ENCODE data around the gene C1orf116. TPM values are rescaled to one million over a fixed set of nuclear protein-coding genes. Genes with fewer than 3 reads are reported as not detected.

C1orf116 gene
- total RNA-seq, 1 experiment from 2014 or later: 124 TPM

DNA sequence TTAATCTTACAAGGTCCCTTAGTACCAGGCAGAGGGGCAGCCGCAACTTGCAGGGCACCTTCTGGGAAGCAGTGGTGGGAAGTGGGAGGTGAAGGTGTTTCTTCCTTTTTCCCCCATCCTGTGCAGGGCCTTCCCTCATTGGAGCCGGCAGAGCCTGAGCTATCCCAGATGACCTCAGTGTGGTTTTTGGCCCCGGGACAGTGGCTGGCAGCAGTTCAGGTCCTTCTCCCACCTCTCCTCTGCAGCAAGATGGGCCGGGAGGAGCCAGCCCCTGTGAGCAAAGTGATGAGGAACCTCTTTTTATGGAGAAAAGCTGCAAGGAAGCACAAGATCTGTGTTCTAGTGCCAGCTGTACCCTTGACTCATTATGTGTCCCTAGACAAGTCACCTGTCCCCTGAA, 27.3 kb upstream of the C1orf116 start:
- BruUV-seq (replicated peaks): no TSS peak
- CTCF ChIA-PET: no interaction called here
- no peaks in the 10 kb centered on the region for H3K27me3 Mint-ChIP-seq (ENCODE audit: unreplicated experiment)
- H3K4me1 Mint-ChIP-seq (ENCODE audit: low read depth, unreplicated experiment): peaks cover 19% of the 10 kb centered on the region
- no peaks in the 10 kb centered on the region for H3K9me3 Mint-ChIP-seq (ENCODE audit: low read depth, unreplicated experiment)
- no peak overlapping the region for H3K27ac Mint-ChIP-seq (ENCODE audit: unreplicated experiment)
- TF ChIP-seq, protein P1, sequence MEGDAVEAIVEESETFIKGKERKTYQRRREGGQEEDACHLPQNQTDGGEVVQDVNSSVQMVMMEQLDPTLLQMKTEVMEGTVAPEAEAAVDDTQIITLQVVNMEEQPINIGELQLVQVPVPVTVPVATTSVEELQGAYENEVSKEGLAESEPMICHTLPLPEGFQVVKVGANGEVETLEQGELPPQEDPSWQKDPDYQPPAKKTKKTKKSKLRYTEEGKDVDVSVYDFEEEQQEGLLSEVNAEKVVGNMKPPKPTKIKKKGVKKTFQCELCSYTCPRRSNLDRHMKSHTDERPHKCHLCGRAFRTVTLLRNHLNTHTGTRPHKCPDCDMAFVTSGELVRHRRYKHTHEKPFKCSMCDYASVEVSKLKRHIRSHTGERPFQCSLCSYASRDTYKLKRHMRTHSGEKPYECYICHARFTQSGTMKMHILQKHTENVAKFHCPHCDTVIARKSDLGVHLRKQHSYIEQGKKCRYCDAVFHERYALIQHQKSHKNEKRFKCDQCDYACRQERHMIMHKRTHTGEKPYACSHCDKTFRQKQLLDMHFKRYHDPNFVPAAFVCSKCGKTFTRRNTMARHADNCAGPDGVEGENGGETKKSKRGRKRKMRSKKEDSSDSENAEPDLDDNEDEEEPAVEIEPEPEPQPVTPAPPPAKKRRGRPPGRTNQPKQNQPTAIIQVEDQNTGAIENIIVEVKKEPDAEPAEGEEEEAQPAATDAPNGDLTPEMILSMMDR (IDR thresholded peaks at IDR 0.05; ENCODE audit: unreplicated experiment): no peak
- no peak overlapping the region for H3K4me3 Mint-ChIP-seq (ENCODE audit: low read depth, unreplicated experiment)
- no peak for DNase-seq
- intact Hi-C loops (cut with micrococcal nuclease; ENCODE audit: unreplicated experiment): loop anchor here (10.0 kb wide), 1 partner anchor 55 kb away; no protein-coding TSS in a partner anchor
- peaks cover 25% of the 10 kb centered on the region for H3K36me3 Mint-ChIP-seq (ENCODE audit: insufficient read depth, unreplicated experiment)

DNA sequence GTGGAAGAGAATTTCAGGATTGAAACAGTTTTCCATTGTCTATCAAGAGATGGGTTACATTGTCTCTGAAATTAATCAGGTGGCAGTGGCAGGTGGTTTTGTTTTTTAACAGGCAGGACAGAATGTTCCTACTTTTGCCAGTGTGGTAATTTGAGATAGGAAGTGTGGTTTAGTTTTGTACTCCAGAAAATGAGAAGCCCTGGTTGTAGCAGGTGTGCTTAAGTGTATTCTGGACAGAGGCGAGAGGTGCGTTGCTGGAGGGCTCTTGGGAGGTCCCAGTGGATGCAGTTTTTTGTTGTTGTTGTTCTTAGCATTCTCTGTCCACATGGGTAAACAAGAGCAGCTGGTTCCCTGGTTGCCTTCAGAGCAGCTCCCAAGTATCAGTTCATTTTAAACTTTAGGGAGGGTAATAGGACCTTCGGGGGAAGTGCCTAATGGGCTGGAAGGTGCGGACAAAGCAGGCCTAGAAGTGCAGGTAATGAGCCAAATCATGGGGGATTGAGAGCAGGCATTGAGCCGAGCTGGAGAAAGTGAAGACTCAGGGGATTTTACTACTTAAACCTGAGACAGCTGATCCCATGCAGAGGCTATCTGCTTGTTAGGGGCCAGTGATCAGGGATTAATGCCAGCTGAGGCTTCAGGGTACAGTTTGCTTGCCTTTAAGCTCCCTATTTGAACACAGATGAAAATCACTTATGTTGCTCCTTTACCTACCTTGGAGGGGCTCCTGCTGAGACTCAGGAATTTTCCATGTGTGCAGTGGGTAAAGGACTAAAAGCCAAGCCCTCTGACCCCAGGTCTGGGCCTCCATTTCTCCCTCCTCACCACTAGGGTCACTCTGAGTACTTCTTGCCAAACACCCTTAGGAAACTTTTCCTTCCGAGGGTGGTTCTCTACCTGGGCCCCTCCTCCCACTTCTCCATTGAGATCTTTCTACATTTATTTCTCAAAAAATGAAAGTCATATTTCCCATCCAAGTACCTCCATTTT, 26.6 kb upstream of the C1orf116 start:
- intact Hi-C loops (cut with micrococcal nuclease; ENCODE audit: unreplicated experiment): loop anchor here (10.0 kb wide), 1 partner anchor 54 kb away; no protein-coding TSS in a partner anchor
- H3K9me3 Mint-ChIP-seq (ENCODE audit: low read depth, unreplicated experiment): no peaks in the 10 kb centered on the region
- CTCF ChIA-PET: no interaction called here

DNA sequence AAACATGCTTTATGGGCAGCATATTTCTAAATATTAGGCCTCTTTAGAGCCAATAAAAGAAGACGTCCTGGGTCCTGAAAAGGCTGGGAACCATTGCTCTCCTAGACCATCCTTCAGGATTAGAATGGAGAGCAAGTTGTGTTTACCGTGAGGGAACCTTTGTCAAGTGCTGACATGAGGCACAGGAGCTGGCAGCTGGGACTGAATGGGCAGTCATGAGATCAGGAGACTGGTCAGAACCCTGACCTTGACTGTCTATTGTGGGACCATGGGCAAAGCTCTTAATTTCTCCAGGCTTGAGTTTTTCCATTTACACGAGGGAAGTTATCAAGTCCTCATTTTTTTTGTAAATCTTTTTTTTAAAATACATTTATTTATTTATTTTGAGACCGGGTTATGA, 25.7 kb upstream of the C1orf116 start:
- H3K9me3 Mint-ChIP-seq (ENCODE audit: low read depth, unreplicated experiment): no peaks in the 10 kb centered on the region
- no TSS peak for BruUV-seq (replicated peaks)
- no peak overlapping the region for H3K27ac Mint-ChIP-seq (ENCODE audit: unreplicated experiment)
- TF ChIP-seq, protein P1 (IDR thresholded peaks at IDR 0.05; ENCODE audit: unreplicated experiment): no peak
- intact Hi-C loops (cut with micrococcal nuclease; ENCODE audit: unreplicated experiment): loop anchor here (10.0 kb wide), 1 partner anchor 53 kb away; no protein-coding TSS in a partner anchor
- H3K4me3 Mint-ChIP-seq (ENCODE audit: low read depth, unreplicated experiment): no peak overlapping the region
- CTCF ChIA-PET: no interaction called here
- H3K4me1 Mint-ChIP-seq (ENCODE audit: low read depth, unreplicated experiment): peaks cover 30% of the 10 kb centered on the region
- DNase-seq: no peak
- H3K27me3 Mint-ChIP-seq (ENCODE audit: unreplicated experiment): no peaks in the 10 kb centered on the region
- peaks cover 35% of the 10 kb centered on the region for H3K36me3 Mint-ChIP-seq (ENCODE audit: insufficient read depth, unreplicated experiment)

More for the DNA sequence above, 26.6 kb upstream of the C1orf116 start:
- Mint-ChIP-seq H3K27me3 (ENCODE audit: unreplicated experiment) (no peaks in the 10 kb centered on the region), H3K4me1 (ENCODE audit: low read depth, unreplicated experiment) (peaks cover 26% of the 10 kb centered on the region), H3K36me3 (ENCODE audit: insufficient read depth, unreplicated experiment) (peaks cover 26% of the 10 kb centered on the region), H3K4me3 (ENCODE audit: low read depth, unreplicated experiment) (no peak overlapping the region), H3K27ac (ENCODE audit: unreplicated experiment) (no peak overlapping the region)
- no TSS peak for BruUV-seq (replicated peaks)
- no peak for DNase-seq
- TF ChIP-seq, protein P1 (IDR thresholded peaks at IDR 0.05; ENCODE audit: unreplicated experiment): no peak

DNA sequence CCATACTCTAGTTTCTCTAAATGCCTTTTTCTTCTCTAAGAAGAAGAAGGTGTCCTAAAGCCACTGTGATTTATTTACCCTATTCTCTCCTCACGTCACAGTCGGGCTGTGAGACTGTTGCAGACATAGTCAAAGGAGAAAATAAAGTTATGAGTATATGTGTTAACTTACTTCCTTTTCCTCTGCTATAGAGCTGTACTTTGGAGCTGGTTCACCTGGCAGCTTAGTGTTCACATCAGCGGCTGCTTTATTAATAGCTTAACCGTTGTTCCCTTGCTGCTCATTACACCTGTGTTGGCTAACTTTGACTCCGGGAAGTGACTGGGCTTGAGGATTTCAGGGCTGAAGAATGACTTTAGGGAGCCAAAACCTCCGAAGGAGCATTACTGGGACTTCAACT, 24.1 kb upstream of the C1orf116 start:
- TF ChIP-seq, protein P1 (IDR thresholded peaks at IDR 0.05; ENCODE audit: unreplicated experiment): no peak
- Mint-ChIP-seq H3K27me3 (ENCODE audit: unreplicated experiment) (no peaks in the 10 kb centered on the region), H3K4me3 (ENCODE audit: low read depth, unreplicated experiment) (no peak overlapping the region), H3K36me3 (ENCODE audit: insufficient read depth, unreplicated experiment) (peaks cover 51% of the 10 kb centered on the region), H3K27ac (ENCODE audit: unreplicated experiment) (no peak overlapping the region), H3K4me1 (ENCODE audit: low read depth, unreplicated experiment) (peaks cover 36% of the 10 kb centered on the region), H3K9me3 (ENCODE audit: low read depth, unreplicated experiment) (no peaks in the 10 kb centered on the region)
- no TSS peak for BruUV-seq (replicated peaks)
- intact Hi-C loops (cut with micrococcal nuclease; ENCODE audit: unreplicated experiment): loop anchor here (10.0 kb wide), 1 partner anchor 52 kb away; no protein-coding TSS in a partner anchor
- CTCF ChIA-PET: no interaction called here
- DNase-seq: no peak

All from Calu3 (cell line).